HG03175 (cell line): ENCODE results near the gene YPEL4.
"Not testable (repeated sequence)": the region's sequence is repeated elsewhere in the genome, so short reads cannot be mapped to it uniquely, and the experiment has no call there.

ENCODE experiments used
- ATAC-seq: cut with Tn5 transposase; IDR thresholded peaks from one replicate; pipeline ENCODE4 v1.9.1; 2021; ENCODE audit warnings: mild to moderate bottlenecking, moderate library complexity; ENCODE audit not compliant: unreplicated experiment

Gene YPEL4

DNA sequence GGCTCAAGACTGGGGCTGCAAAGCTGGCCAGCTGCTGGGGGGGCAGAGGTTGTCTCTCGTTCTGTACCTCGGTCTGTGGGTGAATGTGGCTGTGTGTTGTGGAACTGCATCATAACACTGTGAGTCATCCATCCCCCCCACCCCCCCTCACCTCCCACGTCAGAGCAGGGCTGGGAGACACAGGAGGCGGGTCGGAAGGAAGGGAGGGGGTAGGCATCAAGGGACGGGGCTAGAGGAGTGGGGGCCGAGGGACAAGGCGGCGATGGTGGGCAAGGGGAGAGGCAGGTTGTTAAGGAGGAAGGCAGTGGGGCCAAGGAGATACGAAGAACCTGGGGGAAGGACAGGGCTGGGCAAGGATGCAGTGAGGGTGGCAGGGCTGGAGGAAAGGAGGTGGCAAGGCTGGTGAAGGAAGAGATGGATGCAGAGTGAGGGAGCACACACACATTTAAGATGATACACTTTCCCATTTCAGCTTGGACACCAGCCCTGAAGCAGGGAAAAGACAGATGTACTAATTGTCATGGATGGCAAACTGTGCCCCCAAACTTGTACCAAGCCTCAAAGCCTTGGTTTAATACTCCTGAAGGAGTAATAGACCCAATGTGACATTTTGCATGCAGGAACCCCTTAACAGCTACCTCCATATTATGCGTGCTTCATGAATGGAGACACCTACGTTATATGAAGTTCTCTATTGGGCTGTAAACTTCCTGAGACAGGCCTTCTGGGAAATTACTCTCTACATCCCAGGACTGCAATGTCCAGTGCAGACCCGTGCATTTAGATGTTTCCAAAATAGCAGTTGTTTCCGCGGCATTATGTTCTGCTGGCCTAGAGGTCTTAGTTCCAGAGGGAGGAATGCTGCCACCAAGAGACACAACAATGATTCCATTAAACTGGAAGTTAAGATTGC is at the start of gene YPEL4:
TSS of gene YPEL4 (minus strand) at position 87 of the 913 bp plus-strand sequence. CDS start 2,805 bp downstream, outside the sequence.
- ATAC-seq: no peak

DNA sequence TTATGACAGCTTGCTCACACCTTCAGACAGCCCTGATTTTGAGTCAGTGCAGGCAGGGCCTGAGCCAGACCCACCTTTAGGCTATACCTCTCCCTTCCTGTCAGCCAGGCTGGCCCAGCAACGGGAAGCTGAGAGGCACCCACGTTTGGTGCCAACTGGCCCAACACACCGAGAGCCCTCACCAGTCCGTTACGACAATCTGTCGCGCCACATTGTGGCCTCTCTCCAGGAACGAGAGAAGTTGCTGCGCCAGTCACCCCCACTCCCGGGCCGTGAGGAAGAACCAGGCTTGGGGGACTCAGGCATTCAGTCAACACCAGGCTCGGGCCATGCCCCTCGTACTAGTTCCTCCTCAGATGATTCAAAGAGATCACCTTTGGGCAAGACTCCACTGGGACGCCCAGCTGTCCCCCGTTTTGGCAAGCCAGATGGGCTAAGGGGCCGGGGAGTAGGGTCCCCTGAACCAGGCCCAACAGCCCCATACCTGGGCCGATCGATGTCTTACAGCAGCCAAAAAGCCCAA is 49.2 kb upstream of the YPEL4 start:
- no peak for ATAC-seq

- not testable (repeated sequence) for ATAC-seq
Measured at GRCh38 chr11:57690474-57690873, 40.8 kb upstream of the YPEL4 start.

- no peak for ATAC-seq
Measured at GRCh38 chr11:57681168-57681567, 31.5 kb upstream of the YPEL4 start.

DNA sequence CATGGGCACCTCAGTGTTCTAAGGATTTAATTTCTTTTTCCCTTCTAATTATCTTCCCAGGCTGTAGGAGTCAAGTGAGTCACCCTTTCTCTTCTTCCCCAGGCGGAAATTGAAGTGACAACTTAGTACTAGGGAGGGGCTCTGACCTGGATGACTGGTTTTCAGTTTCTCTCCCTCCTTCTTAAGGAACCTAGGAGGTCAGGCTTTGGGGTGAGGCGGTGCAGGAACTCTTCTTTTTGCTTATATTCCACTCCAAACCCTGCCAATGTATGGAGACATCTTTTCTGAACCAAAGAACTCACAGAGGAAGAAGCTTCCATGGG is 30.8 kb upstream of the YPEL4 start:
- no peak for ATAC-seq

- no peak for ATAC-seq
Measured at GRCh38 chr11:57679396-57679795, 29.7 kb upstream of the YPEL4 start.

DNA sequence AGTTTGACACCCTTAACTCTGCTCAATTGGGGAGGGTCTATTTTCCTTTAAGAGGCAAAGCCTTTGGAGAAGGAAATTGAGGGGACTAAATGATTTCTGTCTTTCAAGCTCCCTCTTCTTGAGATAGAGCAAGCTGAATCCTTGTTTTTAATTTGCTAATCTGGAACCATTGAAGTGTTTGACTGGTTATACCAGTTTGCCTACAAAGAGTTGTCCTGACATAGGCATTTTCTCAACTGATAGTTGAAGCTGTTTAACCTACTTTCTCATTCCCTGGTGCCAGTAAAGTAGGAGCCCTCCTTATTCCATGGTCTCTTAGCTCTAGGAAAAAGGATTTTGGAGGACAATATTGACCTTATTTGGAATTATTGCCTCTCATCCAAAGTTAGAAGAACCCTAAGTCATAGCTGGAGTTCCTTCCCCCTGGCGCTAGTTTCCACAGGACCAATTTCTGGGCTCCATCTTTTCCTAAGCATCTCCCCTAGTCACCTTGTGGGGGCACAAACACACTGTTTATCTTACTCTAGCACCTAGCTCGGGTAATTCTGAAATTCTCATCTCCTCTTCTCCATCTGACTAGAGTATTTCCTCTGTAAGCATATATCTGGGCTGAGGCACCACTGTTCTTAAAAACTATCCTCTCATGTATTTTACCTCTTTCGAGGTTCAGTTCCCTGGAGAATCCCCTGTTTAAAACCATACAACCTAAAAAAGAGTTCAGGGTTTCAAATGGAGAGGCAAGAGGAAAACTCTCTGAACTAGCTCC is 25.6 kb upstream of the YPEL4 start:
- ATAC-seq: no peak

DNA sequence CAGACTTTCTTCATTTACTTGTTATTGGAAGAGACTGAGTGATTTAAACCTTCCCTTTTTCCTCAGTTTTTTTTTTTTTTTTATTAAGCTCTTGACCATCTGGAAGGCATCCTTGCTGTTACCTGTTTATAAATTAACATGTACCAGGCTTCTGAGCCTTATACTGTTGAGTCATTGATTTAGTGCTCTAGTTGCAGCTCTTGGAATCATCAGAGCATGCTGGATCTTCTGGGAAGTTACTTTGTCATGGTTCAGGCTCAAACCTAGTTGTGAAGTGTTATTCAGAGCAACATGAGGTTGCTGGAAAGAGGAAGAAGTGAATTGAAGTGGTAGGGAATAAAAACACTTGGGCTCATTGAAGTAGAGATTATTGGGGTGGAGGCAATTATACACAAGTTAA is 24.5 kb upstream of the YPEL4 start:
- no peak for ATAC-seq

- ATAC-seq: peak; percentile 8
Measured at GRCh38 chr11:57668434-57668782, 18.7 kb upstream of the YPEL4 start.

DNA sequence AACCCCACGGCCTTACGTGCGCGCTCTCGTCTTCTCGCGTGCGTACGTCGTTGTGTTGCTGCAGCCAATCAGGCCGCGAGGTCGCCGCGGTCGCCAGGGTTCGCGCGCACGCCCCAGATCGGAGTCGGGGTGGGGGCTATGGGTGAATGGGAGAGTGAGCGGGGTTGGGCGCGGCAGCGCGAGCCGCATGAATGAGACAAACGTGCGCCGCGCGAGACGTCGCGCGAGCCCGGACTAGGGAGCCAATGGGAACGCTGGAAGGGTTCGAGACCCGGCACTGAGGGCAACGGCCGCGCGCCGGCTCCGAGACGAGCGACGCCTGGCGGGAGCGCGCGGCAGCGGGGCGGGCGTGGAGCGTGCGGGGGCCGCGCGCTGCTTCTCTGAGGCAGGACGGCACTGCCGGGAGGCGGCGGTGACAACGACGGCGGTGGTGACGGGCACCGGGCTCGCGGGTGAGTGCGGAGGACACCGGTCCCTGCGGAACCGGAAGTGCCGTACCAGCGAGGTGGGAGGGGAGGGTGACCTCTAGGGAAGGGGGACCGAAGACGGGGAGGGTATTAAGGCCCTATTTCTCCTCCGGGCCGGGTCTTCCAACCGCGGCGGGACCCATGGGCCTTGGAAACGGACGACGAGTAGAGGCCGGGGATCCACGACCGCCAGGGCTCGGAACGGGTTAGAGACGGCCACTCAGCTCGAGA is 18.2 kb upstream of the YPEL4 start, which contains the start of gene ZDHHC5:
TSS of gene ZDHHC5 (plus strand) at position 379 of the 698 bp plus-strand sequence. CDS start 4,977 bp downstream, outside the sequence.
- ATAC-seq: peak; percentile 85

- peak; percentile 68 for ATAC-seq
Measured at GRCh38 chr11:57667117-57667735, 17.5 kb upstream of the YPEL4 start.

DNA sequence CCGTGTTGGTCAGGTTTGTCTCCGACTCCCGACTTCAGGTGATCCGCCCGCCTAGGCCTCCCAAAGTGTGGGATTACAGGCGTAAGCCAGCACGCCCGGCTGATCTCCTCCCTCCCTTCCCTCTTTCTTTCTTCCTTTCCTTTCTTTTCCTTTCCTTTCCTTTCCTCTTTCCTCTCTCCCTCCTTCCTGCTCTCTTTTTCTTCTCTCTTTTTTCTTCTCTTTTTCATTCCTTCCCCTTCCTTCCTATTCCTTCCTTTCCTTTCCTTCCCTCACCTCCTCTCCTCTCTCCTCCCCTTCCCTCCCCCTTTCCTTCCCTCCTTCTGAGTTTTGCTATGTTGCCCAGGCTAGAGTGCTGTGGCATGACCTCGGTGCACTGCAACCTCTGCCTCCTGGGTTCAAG is 14.3 kb upstream of the YPEL4 start:
- ATAC-seq: no peak

GRCh38 chr11:57662893-57663292 is 13.2 kb upstream of the YPEL4 start:
- no peak for ATAC-seq

- ATAC-seq: no peak
Measured at GRCh38 chr11:57659669-57660068, 10.0 kb upstream of the YPEL4 start.

DNA sequence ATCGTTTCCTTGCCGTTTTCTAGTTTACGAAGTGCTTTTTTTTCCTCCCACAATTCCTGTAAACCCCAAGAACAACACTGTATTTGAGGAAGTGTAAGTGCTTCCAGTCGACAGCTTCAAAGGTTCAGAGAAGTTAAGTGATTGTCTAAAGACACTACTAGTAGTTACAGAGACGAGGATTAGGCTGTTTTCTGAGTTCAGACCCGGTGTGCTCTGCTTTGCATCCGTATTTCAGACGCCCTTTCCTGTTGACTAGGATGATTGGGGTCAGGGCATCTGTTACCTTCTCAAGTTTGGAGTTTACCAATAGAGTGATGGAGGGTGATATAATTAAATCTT is 8.3 kb upstream of the YPEL4 start:
- no peak for ATAC-seq

DNA sequence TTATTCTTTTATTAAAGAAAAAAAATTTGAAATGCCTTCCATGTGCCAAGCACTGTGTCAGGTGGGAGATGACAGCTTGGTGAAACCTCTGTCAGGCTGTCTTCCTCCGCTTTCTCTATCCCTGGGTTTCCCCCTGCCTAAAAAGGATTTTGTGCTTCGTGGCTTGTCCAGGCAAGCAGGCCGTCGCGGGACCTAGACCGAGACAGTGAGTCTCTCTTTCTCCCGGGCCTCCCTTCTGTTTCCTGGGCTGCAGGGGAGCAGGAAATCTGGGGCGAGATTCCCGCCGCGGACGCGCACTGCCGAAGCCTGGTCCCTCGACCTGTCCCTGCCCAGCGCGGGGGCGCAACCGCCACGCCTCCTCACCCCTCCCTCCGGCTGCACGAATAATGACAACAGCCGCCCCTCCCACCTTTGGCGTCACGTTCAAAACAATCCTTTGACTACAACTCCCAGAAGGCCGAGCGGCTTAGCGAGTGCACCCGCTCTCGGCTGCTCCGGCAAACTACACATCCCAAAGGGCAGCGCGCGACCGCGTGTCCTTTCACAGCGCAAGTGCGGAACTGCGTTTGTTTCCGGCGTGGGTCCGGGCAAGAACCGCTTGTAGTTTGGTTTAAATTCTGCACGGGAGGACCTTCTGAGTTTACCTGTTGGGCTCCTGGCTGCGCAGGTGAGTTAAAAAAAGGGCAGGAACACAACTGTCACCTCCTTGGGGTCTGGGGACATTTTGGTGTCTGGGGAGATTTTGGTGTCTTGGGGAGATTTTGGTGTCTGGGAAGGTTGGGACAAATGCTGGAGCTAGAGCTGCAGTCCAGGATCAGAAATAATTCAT is 7.7 kb upstream of the YPEL4 start, which contains the start of gene CLP1:
TSS of gene CLP1 (plus strand) at position 569 of the 829 bp plus-strand sequence. CDS start 1,715 bp downstream, outside the sequence.
- peak; percentile 99 for ATAC-seq

- ATAC-seq: no peak
Measured at GRCh38 chr11:57656885-57657193, 7.1 kb upstream of the YPEL4 start.

- no peak for ATAC-seq
Measured at GRCh38 chr11:57653163-57653562, 3.5 kb upstream of the YPEL4 start.

GRCh38 chr11:57652662-57653061 is 3.0 kb upstream of the YPEL4 start:
- ATAC-seq: no peak

DNA sequence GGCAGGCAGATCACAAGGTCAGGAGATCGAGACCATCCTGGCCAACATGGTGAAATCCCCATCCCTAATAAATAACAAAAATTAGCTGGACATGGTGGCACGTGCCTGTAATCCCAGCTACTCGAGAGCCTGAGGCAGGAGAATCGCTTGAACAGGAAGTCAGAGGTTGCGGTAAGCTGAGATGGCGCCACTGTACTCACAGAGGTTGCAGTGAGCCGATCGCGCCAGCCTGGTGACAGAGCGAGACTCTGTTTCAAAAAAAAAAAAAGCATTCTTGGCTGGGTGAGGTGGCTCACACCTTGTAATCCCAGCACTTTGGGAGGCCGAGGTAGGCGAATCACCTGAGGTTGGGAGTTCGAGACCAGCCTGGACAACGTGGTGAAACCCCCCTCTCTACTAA is 2.5 kb upstream of the YPEL4 start:
- ATAC-seq: not testable (repeated sequence)
